Caco-2 (cell line): ENCODE results near the gene FHAD1. TPM values are rescaled to one million over a fixed set of nuclear protein-coding genes. Genes with fewer than 3 reads are reported as not detected.

Experiments
- BruUV-seq: library from RNA; stranded (reverse); fragments of 400-500 nt; replicated peaks from 2 replicates; lab custom pipeline; 2021; lab: Mats Ljungman, UMichigan
- CTCF ChIA-PET: fragments of 300-600 bp; sonication (Branson Sonifier 250); formaldehyde crosslinking; loops from one replicate; lab custom pipeline; 2022; ENCODE audit warnings: antibody characterized with exemption; lab: Charles Lee
- POLR2A ChIA-PET: fragments of 300-600 bp; sonication (Branson Sonifier 250); formaldehyde crosslinking; loops from one replicate; lab custom pipeline; 2022; ENCODE audit warnings: antibody characterized with exemption; lab: Charles Lee
- DNase-seq, 2 experiments: peaks; one replicate each; pipeline versions ENCODE4 v3.0.0 to v3.0.0-alpha.2; 2020 to 2022
- H3K27me3 ChIP-seq: replicated peaks from 2 replicates; pipeline ENCODE4 v1.6.0; 2011; ENCODE audit warnings: low read length; ENCODE audit not compliant: control insufficient read depth, insufficient read depth
- H3K36me3 ChIP-seq: 2 replicates; pipeline ENCODE4 v1.5.1; 2011; ENCODE audit warnings: low read length; ENCODE audit not compliant: control insufficient read depth, insufficient read depth
- H3K4me1 ChIP-seq: fragments of 250-450 bp; sonication (Bioruptor Pico); 2 replicates; pipeline ENCODE4 v1.5.1; 2020; ENCODE audit warnings: mild to moderate bottlenecking
- H3K4me3 ChIP-seq: 2 replicates; pipeline ENCODE4 v1.5.1; 2011; ENCODE audit warnings: low read depth, mild to moderate bottlenecking, control low read depth, low read length
- H3K9me3 ChIP-seq: fragments of 250-450 bp; sonication (Bioruptor Pico); 2 replicates; pipeline ENCODE4 v1.5.1; 2020; ENCODE audit warnings: mild to moderate bottlenecking, moderate library complexity
- H3K27ac Mint-ChIP-seq: one replicate; pipeline ENCODE4 v1.8.0; 2022; ENCODE audit warnings: mixed read lengths; ENCODE audit not compliant: unreplicated experiment
- H3K27me3 Mint-ChIP-seq: one replicate; pipeline ENCODE4 v1.8.0; 2022; ENCODE audit warnings: mixed read lengths; ENCODE audit not compliant: insufficient read depth, unreplicated experiment
- H3K36me3 Mint-ChIP-seq: one replicate; pipeline ENCODE4 v1.8.0; 2022; ENCODE audit warnings: mild to moderate bottlenecking, mixed read lengths; ENCODE audit not compliant: insufficient read depth, unreplicated experiment
- H3K4me1 Mint-ChIP-seq: one replicate; pipeline ENCODE4 v1.8.0; 2022; ENCODE audit warnings: low read depth, mixed read lengths; ENCODE audit not compliant: unreplicated experiment
- H3K4me3 Mint-ChIP-seq: one replicate; pipeline ENCODE4 v1.8.0; 2022; ENCODE audit warnings: mild to moderate bottlenecking, moderate library complexity, mixed read lengths; ENCODE audit not compliant: unreplicated experiment
- H3K9me3 Mint-ChIP-seq: one replicate; pipeline ENCODE4 v1.8.0; 2022; ENCODE audit warnings: mixed read lengths; ENCODE audit not compliant: unreplicated experiment
- intact Hi-C: fragments of 100-400 bp; cut with micrococcal nuclease; formaldehyde crosslinking; loops from one replicate; pipeline ENCODE4 v1.10.0; 2022; ENCODE audit not compliant: unreplicated experiment
- total RNA-seq: library from RNA; stranded (reverse); gene quantifications from 2 replicates; pipeline ENCODE4 v1.2.3, GENCODE V29; 2022
- TF ChIP-seq, protein P1 (sequence below), 2 experiments: fragments of 200-600 bp in 1 of 2; IDR thresholded peaks; 1 replicate in 1 of 2; 2 replicates in 1 of 2; pipeline versions ENCODE4 v1.5.1 to v1.8.0; 2011 to 2022; ENCODE audit warnings: antibody characterized with exemption in 1 of 2, control low read depth in 1 of 2, inconsistent platforms in 1 of 2, low read depth in 1 of 2, low read length in 1 of 2, mild to moderate bottlenecking in 1 of 2, moderate library complexity in 1 of 2; ENCODE audit not compliant: insufficient read depth in 1 of 2, severe bottlenecking in 1 of 2, unreplicated experiment in 1 of 2

FHAD1 gene
- total RNA-seq, 1 experiment from 2014 or later: 0.18 TPM

DNA sequence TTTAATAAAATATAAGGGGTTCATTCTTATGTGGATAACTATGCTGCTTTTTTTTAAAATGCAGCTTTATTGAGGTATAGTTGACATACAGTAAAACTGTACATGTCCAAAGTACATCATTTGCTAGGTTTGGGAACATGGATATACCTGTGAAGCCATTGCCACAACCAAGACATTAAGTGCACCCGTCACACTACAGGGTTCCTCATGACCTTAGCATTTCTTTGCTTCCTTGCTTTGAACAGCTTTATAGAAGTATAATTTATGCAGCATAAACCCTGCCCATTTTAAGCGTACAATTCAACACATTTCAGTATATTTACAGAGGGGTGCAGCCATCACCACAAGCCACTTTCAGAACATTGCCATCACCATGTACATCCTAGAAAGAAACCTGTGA, 26.3 kb downstream of the FHAD1 start:
- Histone ChIP-seq H3K9me3 (no peaks in the 10 kb centered on the region), H3K36me3 (no peaks in the 10 kb centered on the region), H3K27me3 (no peaks in the 10 kb centered on the region), H3K4me1 (no peaks in the 10 kb centered on the region), H3K4me3 (no peak overlapping the region)
- no peak for DNase-seq
- H3K4me3 Mint-ChIP-seq: no peak overlapping the region
- ChIA-PET POLR2A (interaction anchor here (0.5 kb wide), 1 partner anchor 76 kb away, joined by 3 read pairs; no protein-coding TSS in a partner anchor), CTCF (no interaction called here)
- no peaks in the 10 kb centered on the region for H3K27me3 Mint-ChIP-seq
- H3K4me1 Mint-ChIP-seq: no peaks in the 10 kb centered on the region
- intact Hi-C loops: loop anchor here (2.0 kb wide), 2 partner anchors 32 to 82 kb away; no protein-coding TSS in a partner anchor
- H3K36me3 Mint-ChIP-seq: no peaks in the 10 kb centered on the region
- H3K9me3 Mint-ChIP-seq: no peaks in the 10 kb centered on the region
- no peak overlapping the region for H3K27ac Mint-ChIP-seq
- TF ChIP-seq, protein P1, sequence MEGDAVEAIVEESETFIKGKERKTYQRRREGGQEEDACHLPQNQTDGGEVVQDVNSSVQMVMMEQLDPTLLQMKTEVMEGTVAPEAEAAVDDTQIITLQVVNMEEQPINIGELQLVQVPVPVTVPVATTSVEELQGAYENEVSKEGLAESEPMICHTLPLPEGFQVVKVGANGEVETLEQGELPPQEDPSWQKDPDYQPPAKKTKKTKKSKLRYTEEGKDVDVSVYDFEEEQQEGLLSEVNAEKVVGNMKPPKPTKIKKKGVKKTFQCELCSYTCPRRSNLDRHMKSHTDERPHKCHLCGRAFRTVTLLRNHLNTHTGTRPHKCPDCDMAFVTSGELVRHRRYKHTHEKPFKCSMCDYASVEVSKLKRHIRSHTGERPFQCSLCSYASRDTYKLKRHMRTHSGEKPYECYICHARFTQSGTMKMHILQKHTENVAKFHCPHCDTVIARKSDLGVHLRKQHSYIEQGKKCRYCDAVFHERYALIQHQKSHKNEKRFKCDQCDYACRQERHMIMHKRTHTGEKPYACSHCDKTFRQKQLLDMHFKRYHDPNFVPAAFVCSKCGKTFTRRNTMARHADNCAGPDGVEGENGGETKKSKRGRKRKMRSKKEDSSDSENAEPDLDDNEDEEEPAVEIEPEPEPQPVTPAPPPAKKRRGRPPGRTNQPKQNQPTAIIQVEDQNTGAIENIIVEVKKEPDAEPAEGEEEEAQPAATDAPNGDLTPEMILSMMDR (IDR thresholded peaks at IDR 0.05; ENCODE audit: insufficient read depth in 1 of 2, low read depth in 1 of 2, low read length in 1 of 2, severe bottlenecking in 1 of 2, unreplicated experiment in 1 of 2): no peak
- BruUV-seq: no TSS peak

DNA sequence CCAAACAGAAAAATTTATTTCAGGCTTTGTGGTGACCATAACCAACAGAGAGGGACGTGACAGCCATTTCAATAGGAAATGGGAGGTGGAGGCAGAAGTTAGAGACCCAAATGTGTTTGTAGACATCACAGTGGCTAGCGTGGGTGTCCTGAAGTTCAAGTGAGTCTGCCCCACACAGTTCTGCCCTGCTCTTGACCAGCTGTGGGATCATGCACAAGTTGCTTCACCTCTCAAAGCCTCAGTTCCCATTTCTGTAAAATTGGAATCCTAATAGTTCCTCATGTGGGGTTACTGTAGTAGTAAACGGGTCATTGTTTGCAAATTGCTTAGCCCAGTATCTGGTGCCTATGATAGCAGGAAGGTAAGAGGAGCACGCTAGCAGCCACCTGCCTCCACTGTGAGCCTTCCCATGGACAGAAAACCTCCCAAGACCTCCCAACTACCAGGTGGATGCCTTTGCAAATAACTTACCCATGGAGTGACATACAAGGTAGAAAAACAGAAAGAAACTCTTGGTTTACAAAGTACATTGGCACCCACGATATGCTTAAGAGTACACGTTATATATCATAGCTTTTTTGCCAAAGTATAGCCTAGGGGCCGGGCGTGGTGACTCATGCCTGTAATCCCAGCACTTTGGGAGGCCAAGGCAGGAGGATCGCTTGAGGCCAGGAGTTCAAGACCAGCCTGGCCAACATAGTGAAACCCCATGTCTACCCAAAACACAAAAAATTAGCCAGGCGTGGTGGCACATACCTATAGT, 29.1 kb downstream of the FHAD1 start:
- Mint-ChIP-seq H3K4me1 (no peaks in the 10 kb centered on the region), H3K9me3 (no peaks in the 10 kb centered on the region), H3K27me3 (no peaks in the 10 kb centered on the region), H3K36me3 (no peaks in the 10 kb centered on the region), H3K4me3 (no peak overlapping the region), H3K27ac (no peak overlapping the region)
- Histone ChIP-seq H3K9me3 (no peaks in the 10 kb centered on the region), H3K4me3 (no peak overlapping the region), H3K4me1 (no peaks in the 10 kb centered on the region), H3K27me3 (no peaks in the 10 kb centered on the region), H3K36me3 (no peaks in the 10 kb centered on the region)
- intact Hi-C loops: no loop called here
- ChIA-PET CTCF (interaction anchor here (2.7 kb wide), 1 partner anchor 147 kb away, joined by 11 read pairs; no protein-coding TSS in a partner anchor), POLR2A (no interaction called here)
- no TSS peak for BruUV-seq
- TF ChIP-seq, protein P1 (IDR thresholded peaks at IDR 0.05; ENCODE audit: insufficient read depth in 1 of 2, low read depth in 1 of 2, low read length in 1 of 2, severe bottlenecking in 1 of 2, unreplicated experiment in 1 of 2): no peak
- DNase-seq: no peak

DNA sequence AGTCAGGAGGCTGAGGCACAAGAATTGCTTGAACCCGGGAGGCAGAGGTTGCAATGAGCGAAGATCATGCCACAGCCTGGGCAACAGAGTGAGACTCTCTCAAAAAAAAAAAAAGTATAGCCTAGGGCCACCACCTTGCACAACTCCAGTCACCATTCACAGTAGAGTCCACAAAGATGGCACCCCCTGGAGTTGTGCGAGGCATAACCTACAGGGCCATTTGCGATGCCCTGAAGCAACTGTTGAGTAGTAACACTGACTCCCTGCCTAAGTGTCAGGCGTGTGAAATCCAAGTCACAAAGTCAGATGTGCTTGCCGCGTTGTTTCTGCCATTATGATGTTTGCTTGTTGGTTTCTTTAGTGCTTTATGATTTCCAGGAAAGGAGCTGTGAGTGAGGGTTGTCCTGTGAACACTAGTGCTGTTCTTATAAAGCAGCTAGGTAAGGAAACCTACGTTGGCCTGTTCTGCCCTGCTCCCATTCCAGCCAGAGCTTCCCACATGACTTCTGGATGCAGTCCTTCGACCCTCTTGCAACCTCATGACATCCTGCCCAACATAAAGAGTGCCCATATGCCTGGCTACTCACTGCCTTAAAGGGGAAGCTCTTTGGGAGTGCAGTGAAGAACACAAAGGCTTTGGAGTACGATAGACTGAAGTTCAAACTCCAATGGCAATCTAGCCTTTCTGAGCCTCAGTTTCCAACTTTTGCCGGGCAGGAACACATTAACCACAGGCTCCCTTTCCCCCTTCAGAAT, 29.8 kb downstream of the FHAD1 start:
- CTCF ChIA-PET: interaction anchor here (2.7 kb wide), 1 partner anchor 148 kb away, joined by 11 read pairs; no protein-coding TSS in a partner anchor
- no peaks in the 10 kb centered on the region for H3K4me1 Mint-ChIP-seq
- intact Hi-C loops: no loop called here

More for the DNA sequence above, 29.8 kb downstream of the FHAD1 start:
- DNase-seq: no peak
- no peaks in the 10 kb centered on the region for H3K36me3 Mint-ChIP-seq
- no peaks in the 10 kb centered on the region for H3K27me3 Mint-ChIP-seq
- Histone ChIP-seq H3K27me3 (no peaks in the 10 kb centered on the region), H3K4me1 (no peaks in the 10 kb centered on the region), H3K9me3 (no peaks in the 10 kb centered on the region), H3K36me3 (no peaks in the 10 kb centered on the region), H3K4me3 (no peak overlapping the region)
- BruUV-seq: no TSS peak
- TF ChIP-seq, protein P1 (IDR thresholded peaks at IDR 0.05; ENCODE audit: insufficient read depth in 1 of 2, low read depth in 1 of 2, low read length in 1 of 2, severe bottlenecking in 1 of 2, unreplicated experiment in 1 of 2): no peak
- POLR2A ChIA-PET: no interaction called here
- H3K9me3 Mint-ChIP-seq: no peaks in the 10 kb centered on the region
- H3K27ac Mint-ChIP-seq: no peak overlapping the region
- no peak overlapping the region for H3K4me3 Mint-ChIP-seq
